PC-3 (cell line): ENCODE results near the gene ADK. TPM values are rescaled to one million over a fixed set of nuclear protein-coding genes. Genes with fewer than 3 reads are reported as not detected.

Experiments
- ATAC-seq: fragments of 200-7000 bp; cut with Tn5 transposase; 2 replicates; pipeline ENCODE4 v1.9.1; 2020; ENCODE audit warnings: mild to moderate bottlenecking, moderate library complexity
- BruUV-seq: library from RNA; stranded (reverse); fragments of 400-500 nt; replicated peaks from 2 replicates; lab custom pipeline; 2021; lab: Mats Ljungman, UMichigan
- CTCF ChIA-PET: fragments of 300-600 bp; sonication (Branson Sonifier 250); formaldehyde crosslinking; loops from one replicate; lab custom pipeline; 2022; ENCODE audit warnings: antibody characterized with exemption; lab: Charles Lee
- POLR2A ChIA-PET: fragments of 300-600 bp; sonication (Branson Sonifier 250); formaldehyde crosslinking; loops from one replicate; lab custom pipeline; 2022; ENCODE audit warnings: antibody characterized with exemption; ENCODE audit not compliant: unreplicated experiment; lab: Charles Lee
- DNase-seq: peaks from one replicate; pipeline ENCODE4 v3.0.0-alpha.2; 2015
- H2AFZ ChIP-seq: fragments of 300-600 bp; sonication (generic); 2 replicates; pipeline ENCODE4 v1.6.0; 2016; ENCODE audit warnings: antibody characterized with exemption, low read length
- H3F3A ChIP-seq: fragments of 300-600 bp; sonication (generic); one replicate; pipeline ENCODE4 v1.6.0; 2017; ENCODE audit warnings: antibody characterized with exemption, low read length, control low read depth, mild to moderate bottlenecking; ENCODE audit not compliant: unreplicated experiment
- H3K27ac ChIP-seq: fragments of 300-600 bp; sonication (generic); 2 replicates; pipeline ENCODE4 v1.5.1; 2016; ENCODE audit warnings: mild to moderate bottlenecking, low read length
- H3K27me3 ChIP-seq: fragments of 300-600 bp; sonication (generic); 2 replicates; pipeline ENCODE4 v1.6.1; 2016; ENCODE audit warnings: low read length, mixed read lengths
- H3K36me3 ChIP-seq: fragments of 300-600 bp; sonication (generic); 2 replicates; pipeline ENCODE4 v1.6.1; 2016; ENCODE audit warnings: low read depth, mixed run types, low read length, mixed read lengths
- H3K4me1 ChIP-seq: fragments of 300-600 bp; sonication (generic); 2 replicates; pipeline ENCODE4 v1.5.1; 2016; ENCODE audit warnings: low read length; ENCODE audit not compliant: insufficient read depth
- H3K4me2 ChIP-seq: fragments of 300-600 bp; sonication (generic); 2 replicates; pipeline ENCODE4 v1.6.0; 2016; ENCODE audit warnings: low read length
- H3K4me3 ChIP-seq: fragments of 300-600 bp; sonication (generic); 2 replicates; pipeline ENCODE4 v1.5.1; 2016; ENCODE audit warnings: mild to moderate bottlenecking, low read length, mixed read lengths
- H3K79me2 ChIP-seq: fragments of 300-600 bp; sonication (generic); 2 replicates; pipeline ENCODE4 v1.6.1; 2017; ENCODE audit warnings: low read length, mixed read lengths
- H3K9ac ChIP-seq: fragments of 300-600 bp; sonication (generic); 2 replicates; pipeline ENCODE4 v1.6.0; 2016; ENCODE audit warnings: mild to moderate bottlenecking, low read length
- H3K9me2 ChIP-seq: fragments of 300-600 bp; sonication (generic); replicated peaks from 2 replicates; pipeline ENCODE4 v1.6.1; 2016; ENCODE audit warnings: mixed run types, low read length, mixed read lengths
- H3K9me3 ChIP-seq: fragments of 300-600 bp; sonication (generic); 2 replicates; pipeline ENCODE4 v1.6.1; 2016; ENCODE audit warnings: low read length, mixed read lengths
- H4K20me1 ChIP-seq: fragments of 300-600 bp; sonication (generic); 2 replicates; pipeline ENCODE4 v1.6.1; 2016; ENCODE audit warnings: low read length, mixed read lengths
- CTCF ChIP-seq: fragments of 300-600 bp; sonication (generic); conservative IDR thresholded peaks from 2 replicates; pipeline ENCODE4 v1.5.1; 2017; ENCODE audit warnings: antibody characterized with exemption, low read depth, mild to moderate bottlenecking, low read length
- EZH2 ChIP-seq: fragments of 300-600 bp; sonication (generic); IDR thresholded peaks from one replicate; pipeline ENCODE4 v1.6.1; 2017; ENCODE audit warnings: antibody characterized with exemption, mild to moderate bottlenecking, low read length; ENCODE audit not compliant: unreplicated experiment
- EZH2phosphoT487 ChIP-seq: fragments of 300-600 bp; sonication (generic); IDR thresholded peaks from 2 replicates; pipeline ENCODE4 v1.6.1; 2018; ENCODE audit warnings: mild to moderate bottlenecking, antibody characterized with exemption, low read length, borderline replicate concordance
- intact Hi-C: fragments of 100-400 bp; cut with micrococcal nuclease; formaldehyde crosslinking; loops from 2 replicates; pipeline ENCODE4 v1.9.0; 2023
- total RNA-seq: library from RNA; depleted of rRNA; stranded (reverse); fragments of >200 nt; gene quantifications from 2 replicates; pipeline ENCODE4 v1.2.3, GENCODE V29; 2014

Gene ADK
- total RNA-seq, 1 experiment from 2014 or later: 256 TPM

DNA sequence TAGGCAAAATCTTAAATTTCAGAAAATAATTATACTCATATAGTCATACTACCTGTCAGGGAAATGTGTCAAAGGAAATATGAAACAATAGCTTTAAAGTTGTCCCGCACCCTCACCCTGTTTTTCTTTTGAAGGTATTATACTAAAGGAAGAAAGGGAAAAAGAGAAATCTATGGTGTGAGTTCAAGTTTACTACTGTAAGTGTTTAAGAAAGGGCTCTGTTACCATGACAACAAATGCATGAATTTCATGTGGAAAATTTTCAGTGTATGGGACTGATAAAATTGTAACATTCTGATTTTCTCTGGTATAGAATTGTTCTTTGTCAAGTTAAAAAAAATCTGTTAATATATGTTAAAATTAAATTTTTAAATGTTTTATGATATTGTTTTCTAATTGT lies 229.8 kb downstream of the ADK start:
- TF ChIP-seq CTCF: no peak
- TF ChIP-seq EZH2phosphoT487: no peak
- no peak for TF ChIP-seq EZH2

GRCh38 chr10:74381291-74381853 lies 230.4 kb downstream of the ADK start:
- no peak for DNase-seq
- TF ChIP-seq CTCF (no peak), EZH2 (no peak), EZH2phosphoT487 (no peak)
- POLR2A ChIA-PET: no interaction called here
- BruUV-seq: no TSS peak
- H3K9ac ChIP-seq: no peak overlapping the region
- H3K4me1 ChIP-seq: no peaks in the 10 kb centered on the region
- CTCF ChIA-PET: no interaction called here
- H2AFZ ChIP-seq: no peak overlapping the region
- H3K27me3 ChIP-seq: no peaks in the 10 kb centered on the region
- H3K9me2 ChIP-seq: no peaks in the 10 kb centered on the region
- peaks cover 39% of the 10 kb centered on the region for H3K79me2 ChIP-seq
- no peak overlapping the region for H3K27ac ChIP-seq
- no peak for ATAC-seq
- H3K4me2 ChIP-seq: no peak overlapping the region
- H4K20me1 ChIP-seq: 0 out of 2 replicates have a peak, but pooled peaks cover 12% of the 10 kb centered on the region
- intact Hi-C loops: no loop called here
- no peaks in the 10 kb centered on the region for H3F3A ChIP-seq
- H3K4me3 ChIP-seq: no peak overlapping the region
- H3K36me3 ChIP-seq: no peaks in the 10 kb centered on the region
- no peaks in the 10 kb centered on the region for H3K9me3 ChIP-seq

More for the DNA sequence above, 229.8 kb downstream of the ADK start:
- no peak for DNase-seq
- Histone ChIP-seq H3K4me1 (no peaks in the 10 kb centered on the region), H4K20me1 (0 out of 2 replicates have a peak, but pooled peaks cover 12% of the 10 kb centered on the region), H3K9me3 (no peaks in the 10 kb centered on the region), H3K4me2 (no peak overlapping the region), H3K79me2 (peaks cover 39% of the 10 kb centered on the region), H3K9ac (no peak overlapping the region), H3K4me3 (no peak overlapping the region), H3K9me2 (no peaks in the 10 kb centered on the region), H3F3A (no peaks in the 10 kb centered on the region), H3K36me3 (no peaks in the 10 kb centered on the region), H3K27me3 (no peaks in the 10 kb centered on the region), H3K27ac (no peak overlapping the region), H2AFZ (no peak overlapping the region)
- ATAC-seq: no peak
- intact Hi-C loops: no loop called here
- ChIA-PET CTCF (no interaction called here), POLR2A (no interaction called here)
- BruUV-seq: no TSS peak

DNA sequence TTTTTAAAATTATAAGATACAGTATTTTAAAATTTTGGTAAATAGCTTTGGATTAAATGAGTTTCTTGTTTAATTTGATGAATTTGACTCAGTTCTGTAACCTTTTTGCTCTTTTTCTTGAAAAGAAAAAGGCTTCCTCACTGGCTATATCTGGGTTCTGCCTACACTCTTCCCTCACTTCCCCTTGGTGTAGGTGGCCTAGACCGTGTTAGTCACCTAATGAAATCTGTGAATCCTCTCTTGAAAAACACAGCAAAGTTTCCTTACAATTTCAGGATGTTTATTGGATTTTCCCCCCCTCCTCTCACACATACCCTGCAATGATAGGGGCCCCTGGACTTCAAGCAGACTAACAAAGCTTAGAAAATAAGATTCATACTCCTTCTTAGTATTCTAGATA lies 231.6 kb downstream of the ADK start:
- Histone ChIP-seq H3K4me3 (no peak overlapping the region), H3K36me3 (no peaks in the 10 kb centered on the region), H3K9me2 (no peaks in the 10 kb centered on the region), H3K4me2 (no peak overlapping the region), H3K27ac (no peak overlapping the region), H2AFZ (no peak overlapping the region), H3K27me3 (no peaks in the 10 kb centered on the region), H4K20me1 (0 out of 2 replicates have a peak, but pooled peaks cover 12% of the 10 kb centered on the region), H3K79me2 (peaks cover 33% of the 10 kb centered on the region), H3K9me3 (no peaks in the 10 kb centered on the region), H3F3A (no peaks in the 10 kb centered on the region), H3K9ac (no peak overlapping the region), H3K4me1 (no peaks in the 10 kb centered on the region)
- TF ChIP-seq CTCF: no peak
- TF ChIP-seq EZH2phosphoT487: no peak
- no peak for TF ChIP-seq EZH2
- intact Hi-C loops: no loop called here
- DNase-seq (no peak), ATAC-seq (no peak; the same call in 1 of the 2 replicates)
- ChIA-PET POLR2A (interaction anchor here (0.7 kb wide), 1 partner anchor 105 kb away, joined by 4 read pairs; no protein-coding TSS in a partner anchor), CTCF (no interaction called here)
- BruUV-seq: no TSS peak
